ENCODE measurements around the gene TBC1D1.
A peak's percentile ranks its signal among the peaks of the same experiment; 100 is the strongest.

The TBC1D1 gene

DNA sequence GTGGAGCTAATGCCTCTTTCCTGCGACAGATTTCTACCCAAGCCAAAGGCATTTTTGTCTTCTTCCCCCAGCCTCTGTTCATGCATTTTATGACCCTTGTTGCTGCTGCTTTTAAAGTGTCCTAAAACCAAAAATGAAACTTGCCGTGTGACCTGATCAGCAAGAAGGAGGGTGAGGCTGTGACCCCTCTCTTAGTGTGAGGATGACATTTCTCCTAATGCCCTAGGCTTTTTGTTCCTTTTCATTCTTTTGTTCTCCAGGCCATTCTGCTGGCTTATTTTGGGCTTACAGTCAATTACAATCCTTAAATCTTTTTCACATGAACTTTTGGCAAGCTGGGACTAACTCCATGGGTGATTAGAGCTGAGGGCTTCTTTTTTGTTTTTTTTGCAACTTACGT, 103.7 kb downstream of the TBC1D1 start:
- Histone ChIP-seq H3K4me3 (ENCODE audit: low read depth, low read length) (no peak overlapping the region), H3K4me1 (ENCODE audit: control insufficient read depth in 1 of 2, insufficient read depth in 2 of 2, low read length in 2 of 2) (peaks cover 34 to 44% of the 10 kb centered on the region in 2 experiments), H2BK12ac (ENCODE audit: low read length) (peak overlapping the region; percentile 55), H3K27me3 (ENCODE audit: insufficient read depth, low read length) (no peaks in the 10 kb centered on the region), H3K4me2 (ENCODE audit: low read length) (no peak overlapping the region), H2BK120ac (ENCODE audit: insufficient read depth, low read length, poor library complexity) (peak overlapping the region; percentile 39), H4K12ac (ENCODE audit: low read depth, low read length) (no peak overlapping the region), H3K9me3 (ENCODE audit: insufficient read depth, low read depth, low read length) (no peaks in the 10 kb centered on the region), H3K79me1 (ENCODE audit: low read length) (peaks cover 24% of the 10 kb centered on the region), H3K18ac (ENCODE audit: low read length) (peak overlapping the region; percentile 45), H2BK5ac (ENCODE audit: low read depth, low read length, poor library complexity) (peak overlapping the region; percentile 67), H3K4ac (ENCODE audit: low read depth, low read length) (peak overlapping the region; percentile 39), H3K14ac (ENCODE audit: low read length) (peak overlapping the region; percentile 82), H4K8ac (ENCODE audit: low read depth, low read length) (peak overlapping the region; percentile 44), H4K91ac (ENCODE audit: low read depth, low read length) (peak overlapping the region; percentile 79), H2AFZ (ENCODE audit: insufficient read depth, low read length, poor library complexity) (no peak overlapping the region), H2AK5ac (ENCODE audit: low read length) (peak overlapping the region; percentile 60), H3K9ac (ENCODE audit: low read length) (no peak overlapping the region), H3K23ac (ENCODE audit: low read length) (no peak overlapping the region), H3K27ac (ENCODE audit: low read depth, low read length) (peak overlapping the region; percentile 78), H3K79me2 (ENCODE audit: control insufficient read depth, insufficient read depth, low read length, poor library complexity) (peaks cover 8% of the 10 kb centered on the region), H3K36me3 (ENCODE audit: control insufficient read depth in 1 of 2, insufficient read depth in 2 of 2, low read length in 2 of 2) (no peaks in the 10 kb centered on the region)
- no CpG with 5 or more reads among the region's 3 CpGs for WGBS (ENCODE audit: extremely low coverage, insufficient coverage, insufficient read length)
- peak; percentile 10 to 40 for DNase-seq

GRCh38 chr4:37995299-37995821, 104.5 kb downstream of the TBC1D1 start:
- WGBS (ENCODE audit: extremely low coverage, insufficient coverage, insufficient read length), result no CpG with 5 or more reads among the region's 5 CpGs
- Histone ChIP-seq H2BK120ac (ENCODE audit: insufficient read depth, low read length, poor library complexity) (peak overlapping the region; percentile 37), H4K91ac (ENCODE audit: low read depth, low read length) (peak overlapping the region; percentile 68), H3K27me3 (ENCODE audit: insufficient read depth, low read length) (no peaks in the 10 kb centered on the region), H2BK12ac (ENCODE audit: low read length) (peak overlapping the region; percentile 5), H3K36me3 (ENCODE audit: control insufficient read depth in 1 of 2, insufficient read depth in 2 of 2, low read length in 2 of 2) (no peaks in the 10 kb centered on the region), H2AFZ (ENCODE audit: insufficient read depth, low read length, poor library complexity) (no peak overlapping the region), H3K9ac (ENCODE audit: low read length) (no peak overlapping the region), H3K23ac (ENCODE audit: low read length) (no peak overlapping the region), H4K8ac (ENCODE audit: low read depth, low read length) (peak overlapping the region; percentile 17), H2BK5ac (ENCODE audit: low read depth, low read length, poor library complexity) (peak overlapping the region; percentile 47), H3K27ac (ENCODE audit: low read depth, low read length) (peak overlapping the region; percentile 75), H3K79me2 (ENCODE audit: control insufficient read depth, insufficient read depth, low read length, poor library complexity) (peaks cover 8% of the 10 kb centered on the region), H3K4me3 (ENCODE audit: low read depth, low read length) (no peak overlapping the region), H3K18ac (ENCODE audit: low read length) (peak overlapping the region; percentile 52), H4K12ac (ENCODE audit: low read depth, low read length) (no peak overlapping the region), H3K9me3 (ENCODE audit: insufficient read depth, low read depth, low read length) (no peaks in the 10 kb centered on the region), H3K4me1 (ENCODE audit: control insufficient read depth in 1 of 2, insufficient read depth in 2 of 2, low read length in 2 of 2) (peaks cover 33 to 42% of the 10 kb centered on the region in 2 experiments), H3K4ac (ENCODE audit: low read depth, low read length) (peak overlapping the region; percentile 81), H3K79me1 (ENCODE audit: low read length) (peaks cover 23% of the 10 kb centered on the region), H3K14ac (ENCODE audit: low read length) (peak overlapping the region; percentile 52), H3K4me2 (ENCODE audit: low read length) (no peak overlapping the region), H2AK5ac (ENCODE audit: low read length) (peak overlapping the region; percentile 56)
- no peak for DNase-seq

- peak overlapping the region; percentile 85 for H4K91ac ChIP-seq (ENCODE audit: low read depth, low read length)
- no peaks in the 10 kb centered on the region for H3K36me3 ChIP-seq (ENCODE audit: control insufficient read depth in 1 of 2, insufficient read depth in 2 of 2, low read length in 2 of 2)
- peak overlapping the region; percentile 75 for H2BK120ac ChIP-seq (ENCODE audit: insufficient read depth, low read length, poor library complexity)
- H3K27ac ChIP-seq (ENCODE audit: low read depth, low read length), result peak overlapping the region; percentile 75
- H3K23ac ChIP-seq (ENCODE audit: low read length), result no peak overlapping the region
- no peaks in the 10 kb centered on the region for H3K9me3 ChIP-seq (ENCODE audit: insufficient read depth, low read depth, low read length)
- H3K79me2 ChIP-seq (ENCODE audit: control insufficient read depth, insufficient read depth, low read length, poor library complexity), result peaks cover 10% of the 10 kb centered on the region
- no peak overlapping the region for H3K9ac ChIP-seq (ENCODE audit: low read length)
- peak overlapping the region; percentile 52 for H3K18ac ChIP-seq (ENCODE audit: low read length)
- whole genome bisulfite sequencing (ENCODE audit: extremely low coverage, insufficient coverage, insufficient read length), result no CpG with 5 or more reads among the region's 7 CpGs
- H3K14ac ChIP-seq (ENCODE audit: low read length), result no peak overlapping the region
- H4K8ac ChIP-seq (ENCODE audit: low read depth, low read length), result peak overlapping the region; percentile 17
- DNase-seq, result peak; percentile 48 to 95
- peak overlapping the region; percentile 56 for H2AK5ac ChIP-seq (ENCODE audit: low read length)
- no peak overlapping the region for H3K4me2 ChIP-seq (ENCODE audit: low read length)
- H2AFZ ChIP-seq (ENCODE audit: insufficient read depth, low read length, poor library complexity), result no peak overlapping the region
- H3K4me3 ChIP-seq (ENCODE audit: low read depth, low read length), result no peak overlapping the region
- H2BK12ac ChIP-seq (ENCODE audit: low read length), result peak overlapping the region; percentile 99
- H3K27me3 ChIP-seq (ENCODE audit: insufficient read depth, low read length), result no peaks in the 10 kb centered on the region
- no peak overlapping the region for H4K12ac ChIP-seq (ENCODE audit: low read depth, low read length)
- H3K4me1 ChIP-seq (ENCODE audit: control insufficient read depth in 1 of 2, insufficient read depth in 2 of 2, low read length in 2 of 2), result peaks cover 32 to 37% of the 10 kb centered on the region in 2 experiments
- H3K4ac ChIP-seq (ENCODE audit: low read depth, low read length), result peak overlapping the region; percentile 92
- peaks cover 27% of the 10 kb centered on the region for H3K79me1 ChIP-seq (ENCODE audit: low read length)
- peak overlapping the region; percentile 71 for H2BK5ac ChIP-seq (ENCODE audit: low read depth, low read length, poor library complexity)
Observed at GRCh38 chr4:37995981-37996775, 105.3 kb downstream of the TBC1D1 start.

DNA sequence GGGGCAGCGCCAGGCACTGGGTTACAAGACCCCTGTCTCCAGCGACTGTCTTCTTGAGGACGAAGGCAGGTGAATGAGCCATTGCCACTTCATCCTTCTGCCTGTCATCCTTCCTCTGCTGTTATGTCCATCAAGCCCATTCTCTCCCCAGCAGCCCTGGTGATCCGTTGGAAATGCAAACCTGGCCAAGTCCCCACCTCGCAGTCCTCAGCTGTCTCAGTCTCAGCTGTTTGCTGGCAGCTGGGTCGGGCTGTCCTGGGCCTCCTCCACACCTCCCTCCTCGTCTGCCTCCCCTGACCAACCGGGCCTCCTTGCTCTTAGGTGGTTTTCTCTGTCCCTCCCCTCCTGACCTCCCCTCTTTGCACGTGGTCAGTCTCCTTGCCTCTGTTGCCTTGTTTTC, 107.3 kb downstream of the TBC1D1 start:
- H3K27ac ChIP-seq (ENCODE audit: low read depth, low read length), result no peak overlapping the region
- no peak overlapping the region for H4K8ac ChIP-seq (ENCODE audit: low read depth, low read length)
- H3K36me3 ChIP-seq (ENCODE audit: control insufficient read depth in 1 of 2, insufficient read depth in 2 of 2, low read length in 2 of 2), result no peaks in the 10 kb centered on the region
- H2BK5ac ChIP-seq (ENCODE audit: low read depth, low read length, poor library complexity), result peak overlapping the region; percentile 3
- peak overlapping the region; percentile 2 for H4K91ac ChIP-seq (ENCODE audit: low read depth, low read length)
- no peaks in the 10 kb centered on the region for H3K9me3 ChIP-seq (ENCODE audit: insufficient read depth, low read depth, low read length)
- H2BK120ac ChIP-seq (ENCODE audit: insufficient read depth, low read length, poor library complexity), result no peak overlapping the region
- no peaks in the 10 kb centered on the region for H3K27me3 ChIP-seq (ENCODE audit: insufficient read depth, low read length)
- no peak overlapping the region for H3K23ac ChIP-seq (ENCODE audit: low read length)
- peaks cover 25 to 33% of the 10 kb centered on the region in 2 experiments for H3K4me1 ChIP-seq (ENCODE audit: control insufficient read depth in 1 of 2, insufficient read depth in 2 of 2, low read length in 2 of 2)
- H3K18ac ChIP-seq (ENCODE audit: low read length), result peak overlapping the region; percentile 10
- H2AK5ac ChIP-seq (ENCODE audit: low read length), result peak overlapping the region; percentile 11
- H3K4me3 ChIP-seq (ENCODE audit: low read depth, low read length), result no peak overlapping the region
- peak overlapping the region; percentile 16 for H3K4ac ChIP-seq (ENCODE audit: low read depth, low read length)
- H4K12ac ChIP-seq (ENCODE audit: low read depth, low read length), result no peak overlapping the region
- no peak overlapping the region for H3K9ac ChIP-seq (ENCODE audit: low read length)
- WGBS (ENCODE audit: extremely low coverage, insufficient coverage, insufficient read length), result no CpG with 5 or more reads among the region's 9 CpGs
- no peak overlapping the region for H2AFZ ChIP-seq (ENCODE audit: insufficient read depth, low read length, poor library complexity)
- peaks cover 12% of the 10 kb centered on the region for H3K79me2 ChIP-seq (ENCODE audit: control insufficient read depth, insufficient read depth, low read length, poor library complexity)
- H3K14ac ChIP-seq (ENCODE audit: low read length), result peak overlapping the region; percentile 20
- H2BK12ac ChIP-seq (ENCODE audit: low read length), result peak overlapping the region; percentile 42
- H3K4me2 ChIP-seq (ENCODE audit: low read length), result no peak overlapping the region
- peaks cover 26% of the 10 kb centered on the region for H3K79me1 ChIP-seq (ENCODE audit: low read length)
- DNase-seq, result no peak

Measured in trophoblast cell (in vitro differentiated cells and primary cell).